ENCODE measurements around the gene NOSIP. TPM values are rescaled to one million over a fixed set of nuclear protein-coding genes. Genes with fewer than 3 reads are reported as not detected.

The NOSIP gene
- total RNA-seq, 2 donors from 2014 or later: 39.0 to 62.3 TPM

GRCh38 chr19:49605605-49606004 is 25.2 kb upstream of the NOSIP start:
- H3K9me3 ChIP-seq: no peaks in the 10 kb centered on the region
- H3K27me3 ChIP-seq: no peaks in the 10 kb centered on the region
- no peaks in the 10 kb centered on the region for H3K4me1 ChIP-seq
- TF ChIP-seq CTCF (IDR thresholded peaks at IDR 0.05): no peak
- no peak overlapping the region for H3K27ac ChIP-seq
- peaks cover 76% of the 10 kb centered on the region for H3K36me3 ChIP-seq
- no peak overlapping the region for H3K4me3 ChIP-seq
- DNase-seq (ENCODE audit: low spot score): no peak

GRCh38 chr19:49602806-49603205 is 22.4 kb upstream of the NOSIP start:
- TF ChIP-seq CTCF (IDR thresholded peaks at IDR 0.05): no peak
- Histone ChIP-seq H3K4me1 (no peaks in the 10 kb centered on the region), H3K4me3 (no peak overlapping the region), H3K36me3 (peaks cover 82% of the 10 kb centered on the region), H3K9me3 (no peaks in the 10 kb centered on the region), H3K27me3 (no peaks in the 10 kb centered on the region), H3K27ac (no peak overlapping the region)
- no peak for DNase-seq (ENCODE audit: low spot score)

GRCh38 chr19:49601482-49602038 is 21.2 kb upstream of the NOSIP start:
- DNase-seq (ENCODE audit: low spot score): no peak

GRCh38 chr19:49599378-49600295 is 19.3 kb upstream of the NOSIP start:
- Histone ChIP-seq H3K27me3 (no peaks in the 10 kb centered on the region), H3K4me3 (no peak overlapping the region), H3K36me3 (peaks cover 92% of the 10 kb centered on the region), H3K27ac (no peak overlapping the region), H3K4me1 (no peaks in the 10 kb centered on the region), H3K9me3 (no peaks in the 10 kb centered on the region)
- no peak for TF ChIP-seq CTCF (IDR thresholded peaks at IDR 0.05)
- no peak for DNase-seq (ENCODE audit: low spot score)

More at GRCh38 chr19:49601482-49602038, 21.2 kb upstream of the NOSIP start:
- no peak overlapping the region for H3K27ac ChIP-seq
- TF ChIP-seq CTCF (IDR thresholded peaks at IDR 0.05): no peak
- peaks cover 89% of the 10 kb centered on the region for H3K36me3 ChIP-seq
- no peaks in the 10 kb centered on the region for H3K9me3 ChIP-seq
- H3K4me1 ChIP-seq: no peaks in the 10 kb centered on the region
- H3K4me3 ChIP-seq: no peak overlapping the region
- H3K27me3 ChIP-seq: no peaks in the 10 kb centered on the region

- TF ChIP-seq CTCF (IDR thresholded peaks at IDR 0.05): no peak
- H3K27ac ChIP-seq: no peak overlapping the region
- no peak overlapping the region for H3K4me3 ChIP-seq
- H3K9me3 ChIP-seq: no peaks in the 10 kb centered on the region
- H3K36me3 ChIP-seq: peaks cover 83% of the 10 kb centered on the region
- DNase-seq (ENCODE audit: low spot score): no peak
- H3K4me1 ChIP-seq: peaks cover 0 to 14% of the 10 kb centered on the region in 2 donors
- no peaks in the 10 kb centered on the region for H3K27me3 ChIP-seq
These were observed 17.3 kb upstream of the NOSIP start for GRCh38 chr19:49597703-49597974.

All from right atrium auricular region (tissue), 2 donors.